T-helper 1 cell treated with Interleukin-12 subunit alpha and Interleukin-12 subunit beta and Interleukin-4 antibody, amounts not matched to agents 30 μg/mL and 1 μg/mL, for 36 hours (primary cell): ENCODE results near the gene IFFO2.

Experiments used
- H3K27ac Mint-ChIP-seq: one replicate; pipeline ENCODE4 v1.8.0; 2021; ENCODE audit warnings: mild to moderate bottlenecking, mixed read lengths
- H3K27me3 Mint-ChIP-seq: one replicate; pipeline ENCODE4 v1.8.0; 2021; ENCODE audit warnings: low read depth, mixed read lengths
- H3K36me3 Mint-ChIP-seq: one replicate; pipeline ENCODE4 v1.8.0; 2021; ENCODE audit warnings: low read depth, mixed read lengths
- H3K4me1 Mint-ChIP-seq: one replicate; pipeline ENCODE4 v1.8.0; 2021; ENCODE audit warnings: low read depth, mixed read lengths
- H3K4me3 Mint-ChIP-seq: one replicate; pipeline ENCODE4 v1.8.0; 2021; ENCODE audit warnings: mild to moderate bottlenecking, moderate library complexity, mixed read lengths
- H3K9me3 Mint-ChIP-seq: one replicate; pipeline ENCODE4 v1.8.0; 2021; ENCODE audit warnings: mixed read lengths

IFFO2 gene

GRCh38 chr1:18962855-18963737, 6.6 kb upstream of the IFFO2 start:
- Mint-ChIP-seq H3K9me3 (no peaks in the 10 kb centered on the region), H3K4me1 (peaks cover 11% of the 10 kb centered on the region), H3K27me3 (peaks cover 46% of the 10 kb centered on the region), H3K36me3 (no peaks in the 10 kb centered on the region), H3K4me3 (no peak overlapping the region), H3K27ac (no peak overlapping the region)

DNA sequence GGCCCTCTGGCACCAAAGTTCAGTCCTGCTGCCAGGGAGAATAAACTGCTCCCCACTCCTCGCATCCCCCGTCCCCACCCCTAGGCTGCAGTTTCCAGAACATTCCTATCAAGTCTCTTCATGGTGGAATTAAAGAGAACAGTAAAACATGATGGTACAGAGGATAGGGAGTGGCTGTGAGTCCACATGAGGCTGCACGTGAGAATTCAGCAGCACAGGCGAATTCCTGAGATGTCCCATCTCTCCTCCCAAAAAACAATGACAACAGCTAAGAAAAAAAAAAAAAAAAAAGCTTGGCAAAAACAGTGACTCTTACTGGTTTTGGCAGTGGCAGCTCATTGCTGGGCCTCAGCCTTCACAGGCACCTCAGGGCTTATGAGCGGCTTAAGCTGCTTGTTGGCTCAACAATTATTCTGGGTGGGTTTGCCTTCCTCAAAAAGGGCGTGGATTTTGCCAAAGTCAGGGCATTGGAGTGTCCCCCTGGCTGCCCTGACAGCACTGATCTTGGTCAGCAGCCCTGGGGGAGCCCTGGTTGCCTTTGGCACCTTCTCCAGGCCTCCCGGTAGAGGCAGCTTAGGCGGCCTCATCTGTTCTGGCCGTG, 5.7 kb upstream of the IFFO2 start:
- peaks cover 20% of the 10 kb centered on the region for H3K4me1 Mint-ChIP-seq
- no peaks in the 10 kb centered on the region for H3K36me3 Mint-ChIP-seq
- no peaks in the 10 kb centered on the region for H3K9me3 Mint-ChIP-seq
- peaks cover 50% of the 10 kb centered on the region for H3K27me3 Mint-ChIP-seq
- H3K4me3 Mint-ChIP-seq, result no peak overlapping the region
- H3K27ac Mint-ChIP-seq, result no peak overlapping the region

DNA sequence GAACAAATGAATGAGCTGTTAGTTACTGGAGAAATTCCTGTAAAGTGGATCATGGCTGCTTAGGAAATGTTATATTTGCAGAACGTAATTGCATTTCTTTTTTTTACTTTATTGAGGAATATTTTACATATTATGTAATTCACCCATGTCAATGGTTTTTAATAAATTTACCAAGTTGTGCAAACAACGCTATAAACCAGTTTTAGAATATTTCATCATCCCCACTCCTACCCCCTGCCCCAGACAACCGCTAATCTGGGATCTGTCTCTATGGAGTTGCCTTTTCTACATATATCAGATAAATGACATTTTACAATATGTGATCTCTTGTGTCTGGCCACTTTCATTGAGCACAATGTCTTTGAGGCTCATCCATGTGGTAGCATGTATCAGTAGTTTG, 4.3 kb upstream of the IFFO2 start:
- Mint-ChIP-seq H3K27me3 (peaks cover 46% of the 10 kb centered on the region), H3K36me3 (no peaks in the 10 kb centered on the region), H3K27ac (no peak overlapping the region), H3K4me1 (peaks cover 18% of the 10 kb centered on the region), H3K9me3 (no peaks in the 10 kb centered on the region), H3K4me3 (no peak overlapping the region)

GRCh38 chr1:18960409-18960808, 3.9 kb upstream of the IFFO2 start:
- Mint-ChIP-seq H3K9me3 (no peaks in the 10 kb centered on the region), H3K27me3 (peaks cover 44% of the 10 kb centered on the region), H3K36me3 (no peaks in the 10 kb centered on the region), H3K4me3 (no peak overlapping the region), H3K4me1 (peaks cover 15% of the 10 kb centered on the region), H3K27ac (no peak overlapping the region)

DNA sequence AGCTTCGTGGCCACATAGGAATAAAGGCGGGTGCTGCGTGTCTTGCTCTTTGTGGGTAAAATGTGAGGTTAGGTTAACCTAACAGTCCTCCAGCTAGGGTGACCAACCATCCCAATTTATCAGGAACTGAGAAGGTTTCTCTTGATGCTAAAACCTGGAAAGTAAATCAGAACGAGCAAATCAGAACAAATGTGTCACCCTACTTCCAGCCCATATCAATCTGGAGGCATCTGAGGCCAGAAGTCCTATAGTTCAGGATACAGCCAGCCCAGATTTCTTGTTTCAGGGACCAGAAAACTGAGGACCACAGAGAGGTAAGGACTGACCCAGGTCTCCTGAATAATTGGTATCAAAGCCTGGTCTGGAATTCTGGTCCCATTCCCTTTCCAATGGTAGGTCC, 3.1 kb upstream of the IFFO2 start:
- no peak overlapping the region for H3K4me3 Mint-ChIP-seq
- peaks cover 50% of the 10 kb centered on the region for H3K27me3 Mint-ChIP-seq
- H3K27ac Mint-ChIP-seq, result no peak overlapping the region

GRCh38 chr1:18957532-18958300, 1.2 kb upstream of the IFFO2 start:
- peak overlapping the region; percentile 87 for H3K4me3 Mint-ChIP-seq
- peaks cover 39% of the 10 kb centered on the region for H3K27me3 Mint-ChIP-seq
- peak overlapping the region; percentile 78 for H3K27ac Mint-ChIP-seq
- H3K36me3 Mint-ChIP-seq, result peaks cover 10% of the 10 kb centered on the region
- no peaks in the 10 kb centered on the region for H3K9me3 Mint-ChIP-seq
- H3K4me1 Mint-ChIP-seq, result peaks cover 40% of the 10 kb centered on the region

More for the DNA sequence above, 3.1 kb upstream of the IFFO2 start:
- peaks cover 5% of the 10 kb centered on the region for H3K36me3 Mint-ChIP-seq
- H3K9me3 Mint-ChIP-seq, result no peaks in the 10 kb centered on the region
- peaks cover 23% of the 10 kb centered on the region for H3K4me1 Mint-ChIP-seq

DNA sequence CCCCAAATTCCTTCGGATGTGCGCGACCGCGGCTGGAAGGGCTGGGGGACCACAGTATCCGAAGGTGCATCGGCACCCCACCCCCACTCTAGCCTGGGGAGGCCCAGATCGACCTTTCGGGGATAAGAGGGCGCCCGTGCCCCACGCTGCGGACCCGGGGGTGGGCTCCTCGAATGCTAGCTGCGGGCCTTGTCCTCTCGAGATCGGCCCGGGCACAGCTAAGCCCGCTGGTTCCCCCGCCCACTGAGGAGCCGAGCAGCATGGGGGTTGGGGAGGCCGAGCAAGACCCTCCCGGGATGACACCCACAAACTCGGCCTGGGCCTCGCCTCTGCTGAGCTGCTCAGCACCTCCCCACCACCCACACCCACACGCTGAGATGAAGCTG, 653 bp upstream of the IFFO2 start:
- peak overlapping the region; percentile 87 for H3K4me3 Mint-ChIP-seq
- no peaks in the 10 kb centered on the region for H3K9me3 Mint-ChIP-seq
- H3K27ac Mint-ChIP-seq, result peak overlapping the region; percentile 73
- peaks cover 39% of the 10 kb centered on the region for H3K27me3 Mint-ChIP-seq
- H3K4me1 Mint-ChIP-seq, result peaks cover 46% of the 10 kb centered on the region
- H3K36me3 Mint-ChIP-seq, result peaks cover 14% of the 10 kb centered on the region

DNA sequence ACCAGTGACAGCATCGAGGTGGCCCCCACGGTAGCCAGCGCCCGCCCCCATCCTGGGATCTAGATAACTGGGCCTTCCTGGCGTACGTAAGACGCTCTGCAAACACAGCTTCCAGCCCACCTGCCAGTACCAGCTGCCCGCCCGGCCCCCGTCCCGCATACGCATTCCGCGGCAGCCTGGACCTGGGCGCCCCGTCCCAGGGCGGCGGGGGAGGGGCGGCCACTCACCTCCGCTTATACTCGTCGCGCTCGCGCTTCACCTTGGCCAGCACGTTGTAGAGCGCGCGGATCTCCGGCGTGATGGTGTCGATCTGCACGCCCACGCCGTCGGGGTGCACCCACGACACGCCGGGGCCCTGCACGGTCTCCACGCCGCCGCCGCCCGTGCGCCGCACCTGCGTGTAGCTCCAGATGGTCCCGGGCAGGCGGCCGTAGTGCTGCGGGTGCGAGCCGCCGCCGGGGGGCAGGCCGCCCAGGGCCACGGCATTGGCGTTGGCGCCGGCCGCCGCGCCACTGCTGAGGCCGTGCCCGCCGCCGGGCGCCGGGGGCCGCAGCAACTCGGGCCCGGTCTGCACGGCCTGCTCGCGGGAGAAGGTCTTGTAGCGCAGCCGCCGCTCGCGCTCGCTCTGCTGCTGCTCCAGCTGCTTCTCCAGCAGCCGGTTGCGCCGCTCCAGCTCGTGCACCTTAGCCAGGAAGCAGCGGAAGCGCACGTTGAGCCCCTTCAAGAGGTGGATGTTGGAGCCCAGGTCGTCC, 859 bp downstream of the IFFO2 start:
- Mint-ChIP-seq H3K27me3 (peaks cover 32% of the 10 kb centered on the region), H3K36me3 (peaks cover 14% of the 10 kb centered on the region), H3K4me1 (peaks cover 58% of the 10 kb centered on the region), H3K4me3 (peak overlapping the region; percentile 86), H3K9me3 (no peaks in the 10 kb centered on the region), H3K27ac (peak overlapping the region; percentile 78)

GRCh38 chr1:18955131-18955440, 1.4 kb downstream of the IFFO2 start:
- Mint-ChIP-seq H3K9me3 (no peaks in the 10 kb centered on the region), H3K27me3 (peaks cover 27% of the 10 kb centered on the region), H3K4me1 (peaks cover 59% of the 10 kb centered on the region), H3K4me3 (peak overlapping the region; percentile 86), H3K27ac (peak overlapping the region; percentile 78), H3K36me3 (peaks cover 14% of the 10 kb centered on the region)

GRCh38 chr1:18954270-18955071, 2.0 kb downstream of the IFFO2 start:
- peaks cover 21% of the 10 kb centered on the region for H3K27me3 Mint-ChIP-seq
- no peaks in the 10 kb centered on the region for H3K9me3 Mint-ChIP-seq
- peak overlapping the region; percentile 86 for H3K4me3 Mint-ChIP-seq
- peak overlapping the region; percentile 78 for H3K27ac Mint-ChIP-seq
- peaks cover 14% of the 10 kb centered on the region for H3K36me3 Mint-ChIP-seq
- H3K4me1 Mint-ChIP-seq, result peaks cover 65% of the 10 kb centered on the region

GRCh38 chr1:18953731-18954231, 2.7 kb downstream of the IFFO2 start:
- Mint-ChIP-seq H3K4me1 (peaks cover 72% of the 10 kb centered on the region), H3K4me3 (peak overlapping the region; percentile 86), H3K27ac (peak overlapping the region; percentile 38), H3K36me3 (peaks cover 14% of the 10 kb centered on the region), H3K27me3 (peaks cover 16% of the 10 kb centered on the region), H3K9me3 (no peaks in the 10 kb centered on the region)

DNA sequence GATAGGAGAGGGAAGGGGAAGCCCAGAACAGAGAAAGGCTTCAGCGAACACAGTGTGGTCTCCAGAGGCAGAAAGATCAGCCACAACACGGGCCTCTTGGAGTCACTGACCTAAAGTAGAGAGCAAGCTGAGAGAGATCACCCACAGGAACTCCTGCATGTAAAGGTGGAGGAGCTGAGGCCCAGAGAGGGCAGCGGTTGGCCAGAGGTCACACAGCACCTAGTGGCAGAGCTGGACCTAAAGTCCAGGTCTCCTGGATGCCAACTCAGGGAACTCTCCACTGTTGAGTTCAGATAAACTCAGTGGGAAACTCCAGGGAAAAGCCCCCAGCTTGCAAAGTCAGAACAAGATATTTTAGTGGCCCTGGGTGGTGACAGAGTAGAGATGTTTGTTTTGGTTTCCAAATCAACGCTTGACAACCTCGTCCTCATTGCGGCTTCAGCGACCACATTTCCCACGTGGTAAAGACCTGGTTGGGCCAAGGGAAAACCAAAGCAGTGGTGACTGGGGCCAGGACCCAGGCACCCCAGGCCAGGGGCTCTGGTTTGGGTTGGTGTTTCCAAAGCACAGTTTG, 4.6 kb downstream of the IFFO2 start:
- peaks cover 14% of the 10 kb centered on the region for H3K36me3 Mint-ChIP-seq
- H3K27ac Mint-ChIP-seq, result peak overlapping the region; percentile 99
- H3K9me3 Mint-ChIP-seq, result no peaks in the 10 kb centered on the region
- peak overlapping the region; percentile 84 for H3K4me3 Mint-ChIP-seq
- H3K4me1 Mint-ChIP-seq, result peaks cover 77% of the 10 kb centered on the region
- peaks cover 6% of the 10 kb centered on the region for H3K27me3 Mint-ChIP-seq

DNA sequence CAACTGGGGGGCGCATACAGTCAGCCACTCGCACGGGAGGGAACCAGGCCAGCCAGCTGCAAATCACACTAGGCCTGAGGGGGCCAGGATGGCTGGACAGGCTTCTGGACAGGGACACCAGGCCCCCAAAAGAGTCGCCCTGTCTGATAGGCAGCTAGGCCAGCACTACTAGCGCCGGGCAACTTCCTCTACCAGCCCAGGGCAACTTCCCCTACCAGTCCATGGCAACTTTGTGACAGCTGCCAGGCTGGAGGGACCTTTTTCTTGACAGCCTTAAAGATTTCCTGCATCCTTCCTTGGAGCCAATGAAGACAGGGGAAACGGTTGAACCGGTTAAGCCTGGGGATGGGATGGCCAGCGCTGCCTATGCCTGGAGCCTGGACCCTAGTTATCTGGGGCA, 5.1 kb downstream of the IFFO2 start:
- Mint-ChIP-seq H3K27me3 (peaks cover 6% of the 10 kb centered on the region), H3K9me3 (no peaks in the 10 kb centered on the region), H3K4me1 (peaks cover 78% of the 10 kb centered on the region), H3K36me3 (peaks cover 14% of the 10 kb centered on the region), H3K4me3 (peak overlapping the region; percentile 84), H3K27ac (peak overlapping the region; percentile 99)
